Skin of body (tissue), 2 donors: ENCODE measurements around the gene DNMBP. TPM values are rescaled to one million over a fixed set of nuclear protein-coding genes. Genes with fewer than 3 reads are reported as not detected.

Experiments
- DNase-seq: peaks from one replicate; lab custom pipeline; 2025; lab: John Stamatoyannopoulos, UW
- total RNA-seq: library from RNA; depleted of rRNA; stranded (reverse); fragments of >200 nt; gene quantifications from one replicate; pipeline ENCODE4 v1.2.3, GENCODE V29; 2014

The DNMBP gene
- total RNA-seq, 1 donor from 2014 or later = 20.0 TPM

DNA sequence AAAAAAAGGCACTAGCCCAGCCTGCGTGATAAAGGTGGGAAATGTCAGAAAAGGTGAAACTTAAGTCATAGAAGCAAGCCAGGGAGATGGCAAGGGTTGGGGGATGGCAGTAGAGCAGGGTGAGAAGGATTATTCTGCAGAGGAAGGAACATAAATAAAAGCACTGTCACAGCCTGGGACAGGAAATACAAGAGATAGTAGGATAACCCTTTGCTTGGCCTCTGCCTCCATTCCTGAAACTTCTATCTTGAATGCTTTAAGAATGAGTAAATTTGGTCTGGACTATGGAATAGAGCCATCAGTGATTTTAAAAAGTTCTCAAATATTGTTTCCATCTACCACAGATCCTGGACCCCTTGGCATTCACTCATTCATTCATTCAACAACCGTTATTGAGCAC lies 177.3 kb downstream of the DNMBP start:
- no peak for DNase-seq

DNA sequence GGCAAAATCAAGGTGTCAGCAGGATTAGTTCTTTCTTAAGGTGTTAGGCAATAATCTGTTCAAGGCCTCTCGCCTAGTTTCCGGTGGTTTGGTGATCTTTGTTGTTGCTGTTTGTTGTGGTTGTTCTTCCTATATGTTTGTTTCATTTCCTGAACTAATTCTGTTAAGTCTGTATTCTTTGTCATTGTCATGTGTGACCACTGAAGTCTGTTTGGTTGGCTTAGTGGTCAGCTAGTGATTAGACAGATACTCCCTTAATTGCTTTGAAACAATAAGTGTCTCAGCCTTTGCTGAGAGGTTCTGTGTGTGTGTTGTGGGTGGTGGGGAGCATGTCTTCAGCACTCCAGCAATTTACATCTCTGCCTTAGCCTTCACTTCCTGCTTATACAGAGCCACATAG lies 181.3 kb downstream of the DNMBP start:
- no peak for DNase-seq

DNA sequence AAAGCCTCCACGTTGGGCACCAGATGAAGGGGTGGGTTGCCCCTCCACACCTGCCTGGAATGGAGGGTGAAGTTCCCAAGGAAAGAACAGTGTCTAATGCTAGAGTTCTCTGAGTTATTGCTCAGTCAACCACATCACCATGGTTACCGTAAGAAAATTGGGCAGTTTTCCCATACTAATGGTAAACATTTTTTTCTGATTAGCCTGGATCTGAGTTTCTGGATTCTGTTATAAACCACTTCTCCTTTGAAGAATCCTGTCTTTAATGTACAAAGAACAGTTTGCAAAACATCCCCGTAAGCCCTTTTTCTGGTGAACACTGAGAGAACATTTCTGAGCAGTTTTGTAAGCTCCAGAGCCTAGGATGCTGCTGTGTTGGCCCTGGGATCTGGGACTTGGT lies 181.8 kb downstream of the DNMBP start:
- no peak for DNase-seq

Other genes with a start within 250 kb of the DNMBP start
- 2.1 TPM for gene ABCC2, start 227.3 kb downstream of the DNMBP start, total RNA-seq
- gene CPN1, start 71.9 kb upstream of the DNMBP start, total RNA-seq = not detected
- 33.8 TPM for gene ERLIN1, start 176.1 kb upstream of the DNMBP start, total RNA-seq
- 15.7 TPM for gene CHUK, start 219.6 kb upstream of the DNMBP start, total RNA-seq